WTC11 (cell line): ENCODE measurements around the gene MEIS1. TPM values are rescaled to one million over a fixed set of nuclear protein-coding genes. Genes with fewer than 3 reads are reported as not detected.

Experiments
- ATAC-seq: fragments of 200-7000 bp; cut with Tn5 transposase; 2 replicates; pipeline ENCODE4 v1.10.0; 2021; ENCODE audit warnings: mild to moderate bottlenecking, moderate library complexity
- CTCF ChIA-PET: fragments of 300-600 bp; sonication (Branson Sonifier 250); formaldehyde crosslinking; loops from one replicate; lab custom pipeline; 2021; ENCODE audit warnings: antibody characterized with exemption; lab: Charles Lee
- POLR2A ChIA-PET: fragments of 350-600 bp; sonication (Branson Sonifier 250); formaldehyde crosslinking; loops from one replicate; lab custom pipeline; 2021; ENCODE audit warnings: antibody characterized with exemption; lab: Charles Lee
- DNase-seq: peaks from one replicate; pipeline ENCODE4 v3.0.0; 2021; ENCODE audit warnings: low spot score
- H3K27ac Mint-ChIP-seq: 2 replicates; pipeline ENCODE4 v1.8.0; 2021; ENCODE audit warnings: mixed read lengths
- H3K27me3 Mint-ChIP-seq: 2 replicates; pipeline ENCODE4 v1.8.0; 2021; ENCODE audit warnings: low read depth, mild to moderate bottlenecking, moderate library complexity, mixed read lengths
- H3K36me3 Mint-ChIP-seq: 2 replicates; pipeline ENCODE4 v1.8.0; 2021; ENCODE audit warnings: mixed read lengths
- H3K4me1 Mint-ChIP-seq: 2 replicates; pipeline ENCODE4 v1.8.0; 2022; ENCODE audit warnings: mixed read lengths
- H3K4me3 Mint-ChIP-seq: 2 replicates; pipeline ENCODE4 v1.8.0; 2021; ENCODE audit warnings: mild to moderate bottlenecking, moderate library complexity, mixed read lengths
- H3K9me3 Mint-ChIP-seq: 2 replicates; pipeline ENCODE4 v1.8.0; 2021; ENCODE audit warnings: mixed read lengths
- ATF6 ChIP-seq: sonication (generic); formaldehyde crosslinking; IDR thresholded peaks from 2 replicates; pipeline ENCODE4 v1.8.1; 2023; ENCODE audit warnings: mild to moderate bottlenecking, missing genetic modification reagents
- CDX4 ChIP-seq: fragments of 250-450 bp; sonication (Bioruptor Pico); IDR thresholded peaks from 2 replicates; pipeline ENCODE4 v1.9.0; 2021; ENCODE audit warnings: moderate library complexity, mild to moderate bottlenecking, inconsistent platforms, borderline replicate concordance
- CREM ChIP-seq: sonication (generic); formaldehyde crosslinking; IDR thresholded peaks from 2 replicates; pipeline ENCODE4 v1.8.1; 2022; ENCODE audit warnings: mild to moderate bottlenecking, missing genetic modification reagents, moderate library complexity
- E2F5 ChIP-seq: sonication (generic); formaldehyde crosslinking; IDR thresholded peaks from 2 replicates; pipeline ENCODE4 v1.8.1; 2022; ENCODE audit warnings: mild to moderate bottlenecking, moderate library complexity, missing genetic modification reagents
- GRHL2 ChIP-seq: fragments of 250-450 bp; sonication (Bioruptor Pico); IDR thresholded peaks from 2 replicates; pipeline ENCODE4 v1.8.0; 2022; ENCODE audit warnings: mild to moderate bottlenecking, moderate library complexity; ENCODE audit not compliant: insufficient replicate concordance, severe bottlenecking
- HMGA2 ChIP-seq: fragments of 250-450 bp; sonication (Bioruptor Pico); IDR thresholded peaks from 2 replicates; pipeline ENCODE4 v1.4.0; 2021; ENCODE audit warnings: mild to moderate bottlenecking, moderate library complexity
- KAT7 ChIP-seq: sonication (generic); formaldehyde crosslinking; IDR thresholded peaks from 2 replicates; pipeline ENCODE4 v1.8.1; 2023; ENCODE audit warnings: missing genetic modification reagents, mild to moderate bottlenecking, borderline replicate concordance
- NFE2L1 ChIP-seq: sonication (generic); formaldehyde crosslinking; IDR thresholded peaks from 2 replicates; pipeline ENCODE4 v1.8.1; 2023; ENCODE audit warnings: missing genetic modification reagents
- NFYB ChIP-seq: sonication (generic); formaldehyde crosslinking; conservative IDR thresholded peaks from 2 replicates; pipeline ENCODE4 v1.8.0; 2022; ENCODE audit warnings: low read depth, missing genetic modification reagents
- NR2C2 ChIP-seq: sonication (generic); formaldehyde crosslinking; IDR thresholded peaks from 2 replicates; pipeline ENCODE4 v1.8.0; 2022; ENCODE audit warnings: mild to moderate bottlenecking, missing genetic modification reagents
- ZBTB21 ChIP-seq: sonication (generic); formaldehyde crosslinking; IDR thresholded peaks from 2 replicates; pipeline ENCODE4 v1.8.1; 2023; ENCODE audit warnings: mild to moderate bottlenecking, missing genetic modification reagents, borderline replicate concordance
- ZNF121 ChIP-seq: sonication (generic); formaldehyde crosslinking; IDR thresholded peaks from 2 replicates; pipeline ENCODE4 v1.8.0; 2023; ENCODE audit warnings: missing genetic modification reagents
- total RNA-seq: library from RNA; stranded (reverse); gene quantifications from 3 replicates; pipeline ENCODE4 v1.2.3, GENCODE V29; 2021
- TF ChIP-seq, protein P1 (sequence below): sonication (generic); formaldehyde crosslinking; IDR thresholded peaks from 2 replicates; pipeline ENCODE4 v1.8.1; 2023; ENCODE audit warnings: mild to moderate bottlenecking, missing genetic modification reagents, borderline replicate concordance
- TF ChIP-seq, protein P2 (sequence below): sonication (generic); formaldehyde crosslinking; IDR thresholded peaks from 2 replicates; pipeline ENCODE4 v1.8.0; 2022; ENCODE audit warnings: mild to moderate bottlenecking, missing genetic modification reagents
- TF ChIP-seq, protein P3 (sequence below): sonication (generic); formaldehyde crosslinking; IDR thresholded peaks from 2 replicates; pipeline ENCODE4 v1.8.1; 2023; ENCODE audit warnings: mild to moderate bottlenecking, moderate library complexity, missing genetic modification reagents

MEIS1 gene
- total RNA-seq, 1 experiment from 2014 or later = 0.48 TPM

DNA sequence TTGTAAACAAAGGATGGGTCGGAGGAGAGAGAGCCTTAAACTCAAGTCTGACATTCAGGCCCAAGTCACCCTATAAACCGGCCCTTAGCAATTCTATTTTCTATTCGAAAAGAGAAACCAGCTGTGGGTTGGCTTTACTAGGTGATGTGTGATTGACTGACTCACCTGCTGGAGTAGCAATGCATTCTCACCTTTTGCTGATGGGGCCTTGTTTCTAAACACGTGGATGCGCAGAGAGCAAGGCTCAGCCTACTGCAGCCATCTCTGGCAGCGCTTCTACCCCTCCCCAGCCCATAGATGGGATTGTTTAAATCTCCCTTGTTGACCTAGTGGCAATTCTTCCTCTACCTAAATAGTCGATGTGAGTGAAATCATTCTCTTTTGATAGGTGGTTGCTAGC, 138.5 kb downstream of the MEIS1 start:
- Mint-ChIP-seq H3K4me3 (peak overlapping the region; percentile 49), H3K4me1 (peaks cover 38% of the 10 kb centered on the region), H3K36me3 (no peaks in the 10 kb centered on the region), H3K27me3 (peaks cover 17% of the 10 kb centered on the region), H3K27ac (no peak overlapping the region), H3K9me3 (no peaks in the 10 kb centered on the region)
- peak; percentile 35 for DNase-seq
- ChIA-PET POLR2A (no interaction called here), CTCF (interaction anchor here (3.9 to 7.1 kb wide), 3 partner anchors 128 to 144 kb away, joined by 23 to 81 read pairs (median 31); partner anchors contain the start of gene MEIS1)
- TF ChIP-seq, protein P1, sequence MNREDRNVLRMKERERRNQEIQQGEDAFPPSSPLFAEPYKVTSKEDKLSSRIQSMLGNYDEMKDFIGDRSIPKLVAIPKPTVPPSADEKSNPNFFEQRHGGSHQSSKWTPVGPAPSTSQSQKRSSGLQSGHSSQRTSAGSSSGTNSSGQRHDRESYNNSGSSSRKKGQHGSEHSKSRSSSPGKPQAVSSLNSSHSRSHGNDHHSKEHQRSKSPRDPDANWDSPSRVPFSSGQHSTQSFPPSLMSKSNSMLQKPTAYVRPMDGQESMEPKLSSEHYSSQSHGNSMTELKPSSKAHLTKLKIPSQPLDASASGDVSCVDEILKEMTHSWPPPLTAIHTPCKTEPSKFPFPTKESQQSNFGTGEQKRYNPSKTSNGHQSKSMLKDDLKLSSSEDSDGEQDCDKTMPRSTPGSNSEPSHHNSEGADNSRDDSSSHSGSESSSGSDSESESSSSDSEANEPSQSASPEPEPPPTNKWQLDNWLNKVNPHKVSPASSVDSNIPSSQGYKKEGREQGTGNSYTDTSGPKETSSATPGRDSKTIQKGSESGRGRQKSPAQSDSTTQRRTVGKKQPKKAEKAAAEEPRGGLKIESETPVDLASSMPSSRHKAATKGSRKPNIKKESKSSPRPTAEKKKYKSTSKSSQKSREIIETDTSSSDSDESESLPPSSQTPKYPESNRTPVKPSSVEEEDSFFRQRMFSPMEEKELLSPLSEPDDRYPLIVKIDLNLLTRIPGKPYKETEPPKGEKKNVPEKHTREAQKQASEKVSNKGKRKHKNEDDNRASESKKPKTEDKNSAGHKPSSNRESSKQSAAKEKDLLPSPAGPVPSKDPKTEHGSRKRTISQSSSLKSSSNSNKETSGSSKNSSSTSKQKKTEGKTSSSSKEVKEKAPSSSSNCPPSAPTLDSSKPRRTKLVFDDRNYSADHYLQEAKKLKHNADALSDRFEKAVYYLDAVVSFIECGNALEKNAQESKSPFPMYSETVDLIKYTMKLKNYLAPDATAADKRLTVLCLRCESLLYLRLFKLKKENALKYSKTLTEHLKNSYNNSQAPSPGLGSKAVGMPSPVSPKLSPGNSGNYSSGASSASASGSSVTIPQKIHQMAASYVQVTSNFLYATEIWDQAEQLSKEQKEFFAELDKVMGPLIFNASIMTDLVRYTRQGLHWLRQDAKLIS (CRISPR knock-in tag) = no peak
- TF ChIP-seq, protein P2, sequence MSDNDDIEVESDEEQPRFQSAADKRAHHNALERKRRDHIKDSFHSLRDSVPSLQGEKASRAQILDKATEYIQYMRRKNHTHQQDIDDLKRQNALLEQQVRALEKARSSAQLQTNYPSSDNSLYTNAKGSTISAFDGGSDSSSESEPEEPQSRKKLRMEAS (CRISPR knock-in tag) = peak; percentile 55; the same call in 1 of the 2 replicates
- ATAC-seq = peak; percentile 33

- TF ChIP-seq KAT7 (no peak), E2F5 (CRISPR knock-in tag) (no peak), HMGA2 (no peak), ZNF121 (CRISPR knock-in tag) (no peak), NFE2L1 (no peak), NR2C2 (CRISPR knock-in tag) (no peak), CREM (CRISPR knock-in tag) (no peak), GRHL2 (CRISPR knock-in tag) (no peak), NFYB (CRISPR knock-in tag) (no peak), CDX4 (CRISPR knock-in tag) (no peak), ATF6 (CRISPR knock-in tag) (no peak), ZBTB21 (no peak)
- TF ChIP-seq, protein P3, sequence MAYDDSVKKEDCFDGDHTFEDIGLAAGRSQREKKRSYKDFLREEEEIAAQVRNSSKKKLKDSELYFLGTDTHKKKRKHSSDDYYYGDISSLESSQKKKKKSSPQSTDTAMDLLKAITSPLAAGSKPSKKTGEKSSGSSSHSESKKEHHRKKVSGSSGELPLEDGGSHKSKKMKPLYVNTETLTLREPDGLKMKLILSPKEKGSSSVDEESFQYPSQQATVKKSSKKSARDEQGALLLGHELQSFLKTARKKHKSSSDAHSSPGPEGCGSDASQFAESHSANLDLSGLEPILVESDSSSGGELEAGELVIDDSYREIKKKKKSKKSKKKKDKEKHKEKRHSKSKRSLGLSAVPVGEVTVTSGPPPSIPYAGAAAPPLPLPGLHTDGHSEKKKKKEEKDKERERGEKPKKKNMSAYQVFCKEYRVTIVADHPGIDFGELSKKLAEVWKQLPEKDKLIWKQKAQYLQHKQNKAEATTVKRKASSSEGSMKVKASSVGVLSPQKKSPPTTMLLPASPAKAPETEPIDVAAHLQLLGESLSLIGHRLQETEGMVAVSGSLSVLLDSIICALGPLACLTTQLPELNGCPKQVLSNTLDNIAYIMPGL = no peak
- H3K4me1 Mint-ChIP-seq = peaks cover 42% of the 10 kb centered on the region
- DNase-seq (peak; percentile 36), ATAC-seq (peak; percentile 29)
- H3K9me3 Mint-ChIP-seq = no peaks in the 10 kb centered on the region
- peaks cover 17% of the 10 kb centered on the region for H3K27me3 Mint-ChIP-seq
- ChIA-PET POLR2A (no interaction called here), CTCF (interaction anchor here (1.6 to 7.1 kb wide), 4 partner anchors 13 to 144 kb away, joined by 7 to 81 read pairs (median 27); partner anchors contain the start of gene MEIS1)
- no peaks in the 10 kb centered on the region for H3K36me3 Mint-ChIP-seq
- H3K4me3 Mint-ChIP-seq = peak overlapping the region; percentile 69
- H3K27ac Mint-ChIP-seq = no peak overlapping the region
These were observed 138.9 kb downstream of the MEIS1 start for GRCh38 chr2:66573821-66574233.
